Measurements from ENCODE around the gene CNGB1. TPM values are rescaled to one million over a fixed set of nuclear protein-coding genes. Genes with fewer than 3 reads are reported as not detected.

The CNGB1 gene
- total RNA-seq, 1 donor: not detected

DNA sequence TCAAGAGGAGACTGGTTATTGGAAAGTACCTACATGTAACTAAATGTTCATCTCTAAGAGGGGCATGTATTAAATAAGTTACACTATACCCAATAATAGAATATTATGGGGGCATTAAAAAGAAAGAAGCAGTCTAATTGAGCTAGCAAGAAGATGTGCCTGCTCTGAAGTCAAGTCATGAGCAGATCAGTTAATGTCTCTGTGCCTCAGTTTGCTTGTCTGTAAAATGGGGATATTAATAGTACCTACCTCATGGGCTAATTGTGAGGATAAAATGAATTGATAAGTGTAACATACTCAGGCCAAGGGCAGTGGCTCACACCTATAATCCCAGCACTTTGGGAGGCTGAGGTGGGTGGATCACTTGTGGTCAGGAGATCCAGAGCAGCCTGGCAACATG lies 3.0 kb downstream of the CNGB1 start:
- no peak for DNase-seq (ENCODE audit: low read depth)
- TF ChIP-seq, protein P1, sequence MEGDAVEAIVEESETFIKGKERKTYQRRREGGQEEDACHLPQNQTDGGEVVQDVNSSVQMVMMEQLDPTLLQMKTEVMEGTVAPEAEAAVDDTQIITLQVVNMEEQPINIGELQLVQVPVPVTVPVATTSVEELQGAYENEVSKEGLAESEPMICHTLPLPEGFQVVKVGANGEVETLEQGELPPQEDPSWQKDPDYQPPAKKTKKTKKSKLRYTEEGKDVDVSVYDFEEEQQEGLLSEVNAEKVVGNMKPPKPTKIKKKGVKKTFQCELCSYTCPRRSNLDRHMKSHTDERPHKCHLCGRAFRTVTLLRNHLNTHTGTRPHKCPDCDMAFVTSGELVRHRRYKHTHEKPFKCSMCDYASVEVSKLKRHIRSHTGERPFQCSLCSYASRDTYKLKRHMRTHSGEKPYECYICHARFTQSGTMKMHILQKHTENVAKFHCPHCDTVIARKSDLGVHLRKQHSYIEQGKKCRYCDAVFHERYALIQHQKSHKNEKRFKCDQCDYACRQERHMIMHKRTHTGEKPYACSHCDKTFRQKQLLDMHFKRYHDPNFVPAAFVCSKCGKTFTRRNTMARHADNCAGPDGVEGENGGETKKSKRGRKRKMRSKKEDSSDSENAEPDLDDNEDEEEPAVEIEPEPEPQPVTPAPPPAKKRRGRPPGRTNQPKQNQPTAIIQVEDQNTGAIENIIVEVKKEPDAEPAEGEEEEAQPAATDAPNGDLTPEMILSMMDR (IDR thresholded peaks at IDR 0.05; ENCODE audit: insufficient read depth, low read depth, low read length): no peak
- H3K4me3 ChIP-seq (ENCODE audit: low read depth, low read length): no peak overlapping the region

DNA sequence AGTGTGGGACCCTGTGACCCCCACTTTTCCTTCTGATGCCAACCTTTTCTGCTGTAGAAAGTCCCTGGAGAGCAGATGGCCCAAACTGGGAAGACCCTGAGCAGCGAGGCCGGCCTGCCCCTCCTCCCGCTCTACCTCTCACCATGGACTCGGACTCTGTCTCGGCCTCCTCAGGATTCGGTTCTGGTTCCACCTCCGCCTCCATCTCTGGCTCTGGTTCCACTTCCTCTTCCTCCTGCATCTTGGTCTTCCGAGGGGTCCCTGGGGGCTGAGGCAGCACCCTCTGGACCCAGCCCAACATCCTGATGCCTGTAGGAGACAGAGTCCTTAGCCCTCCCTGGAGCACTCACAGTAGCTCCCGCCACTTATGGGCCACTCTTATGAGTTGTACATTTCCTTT lies 3.9 kb downstream of the CNGB1 start:
- H3K4me3 ChIP-seq (ENCODE audit: low read depth, low read length): no peak overlapping the region
- DNase-seq (ENCODE audit: low read depth): no peak
- TF ChIP-seq, protein P1 (IDR thresholded peaks at IDR 0.05; ENCODE audit: insufficient read depth, low read depth, low read length): no peak

DNA sequence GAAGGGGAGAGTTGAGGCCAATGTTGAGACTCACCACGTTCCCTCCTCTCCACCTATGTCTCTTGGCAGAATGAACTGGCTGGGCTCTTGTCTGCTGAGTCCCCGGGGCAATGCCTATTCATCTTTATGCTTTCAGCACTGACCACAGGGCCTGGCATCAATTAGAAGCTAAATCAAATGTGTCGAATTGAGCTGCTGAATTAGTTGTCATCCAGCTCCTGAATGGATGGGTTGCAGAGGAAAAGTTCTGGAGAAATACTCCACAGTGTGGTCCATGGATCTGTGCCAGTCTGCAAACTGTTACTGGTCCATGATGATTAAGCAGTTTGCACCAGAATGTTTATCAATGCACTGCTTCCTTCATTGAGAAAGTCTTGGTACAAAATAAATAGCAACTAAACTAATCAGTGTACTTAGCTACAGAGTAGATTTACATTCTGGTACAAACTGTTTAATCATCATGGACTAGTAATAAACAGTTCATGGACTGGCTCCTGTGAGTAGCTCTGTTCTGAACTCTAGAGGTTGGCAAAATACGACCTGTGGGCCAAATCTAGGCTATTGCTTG lies 4.6 kb downstream of the CNGB1 start:
- DNase-seq (ENCODE audit: low read depth): no peak

DNA sequence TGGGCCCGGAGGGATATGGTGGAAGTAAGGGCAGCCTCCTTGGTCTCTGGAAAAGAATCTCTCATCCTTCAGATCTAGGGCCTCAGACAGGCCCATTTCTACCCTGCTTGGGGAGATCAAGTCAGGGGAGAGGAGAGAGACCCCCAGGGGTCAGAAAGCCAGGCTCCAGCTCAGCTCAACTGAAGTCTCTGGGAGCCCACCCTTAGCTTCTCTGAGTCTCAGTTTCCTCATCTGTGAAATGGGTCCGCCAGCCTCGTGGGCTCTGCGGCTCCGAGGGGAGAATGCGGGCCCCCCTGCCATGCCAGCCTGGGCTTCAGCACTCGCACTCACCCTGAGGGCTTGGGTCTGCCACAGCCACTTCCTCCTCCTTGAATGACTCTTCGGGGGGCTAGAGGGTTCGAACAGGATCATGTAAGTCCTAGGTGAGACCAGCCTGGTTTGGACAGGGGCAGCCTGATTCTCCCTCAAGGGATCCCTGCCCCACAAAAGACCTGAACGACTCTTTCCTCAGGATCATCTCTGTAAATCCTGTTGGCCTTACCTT lies 6.7 kb downstream of the CNGB1 start:
- no peak for DNase-seq (ENCODE audit: low read depth)
- no peak overlapping the region for H3K4me3 ChIP-seq (ENCODE audit: low read depth, low read length)
- TF ChIP-seq, protein P1 (IDR thresholded peaks at IDR 0.05; ENCODE audit: insufficient read depth, low read depth, low read length): no peak

More for the DNA sequence above, 4.6 kb downstream of the CNGB1 start:
- H3K4me3 ChIP-seq (ENCODE audit: low read depth, low read length): no peak overlapping the region
- TF ChIP-seq, protein P1 (IDR thresholded peaks at IDR 0.05; ENCODE audit: insufficient read depth, low read depth, low read length): no peak

DNA sequence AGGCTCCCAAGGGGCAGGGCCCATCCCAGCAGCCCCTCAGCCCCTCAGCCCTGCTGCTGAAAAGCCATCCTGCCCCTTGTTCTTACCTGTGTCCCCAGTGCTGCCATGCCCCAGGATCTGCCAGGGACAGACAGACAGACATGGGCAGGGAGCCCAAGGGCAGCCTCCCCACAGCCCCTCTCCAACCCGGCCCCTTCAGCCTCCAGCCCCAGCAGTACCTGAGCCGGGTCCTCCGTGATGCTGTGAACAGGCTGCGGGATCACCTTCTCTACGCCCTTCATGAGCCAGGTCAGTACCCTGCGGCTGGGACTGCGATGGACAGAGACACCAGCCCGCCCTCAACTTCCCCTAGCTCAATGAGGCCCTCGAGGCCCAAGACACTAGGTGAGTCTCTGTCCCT lies 8.2 kb downstream of the CNGB1 start:
- TF ChIP-seq, protein P1 (IDR thresholded peaks at IDR 0.05; ENCODE audit: insufficient read depth, low read depth, low read length): no peak
- no peak for DNase-seq (ENCODE audit: low read depth)
- H3K4me3 ChIP-seq (ENCODE audit: low read depth, low read length): no peak overlapping the region

DNA sequence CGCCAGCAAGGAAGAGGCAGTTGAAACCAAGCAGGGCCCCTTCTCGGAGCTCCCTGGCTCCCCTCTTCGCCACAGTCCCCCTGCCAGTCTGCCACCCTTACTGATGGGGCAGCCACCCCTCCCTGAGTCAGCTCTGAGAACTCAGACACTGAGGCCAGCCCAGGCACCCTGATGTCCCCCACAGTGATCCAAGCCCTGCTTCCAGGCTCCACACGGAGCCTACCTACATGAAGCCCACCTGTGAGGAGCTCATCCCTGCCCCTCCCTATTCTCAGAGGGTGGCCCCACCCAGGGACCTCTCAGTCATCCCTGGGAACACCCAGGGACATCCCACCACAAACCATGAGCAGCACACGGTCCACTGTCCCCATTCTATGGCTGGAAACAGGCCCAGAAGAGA lies 8.9 kb downstream of the CNGB1 start:
- no peak overlapping the region for H3K4me3 ChIP-seq (ENCODE audit: low read depth, low read length)
- TF ChIP-seq, protein P1 (IDR thresholded peaks at IDR 0.05; ENCODE audit: insufficient read depth, low read depth, low read length): no peak
- DNase-seq (ENCODE audit: low read depth): no peak

DNA sequence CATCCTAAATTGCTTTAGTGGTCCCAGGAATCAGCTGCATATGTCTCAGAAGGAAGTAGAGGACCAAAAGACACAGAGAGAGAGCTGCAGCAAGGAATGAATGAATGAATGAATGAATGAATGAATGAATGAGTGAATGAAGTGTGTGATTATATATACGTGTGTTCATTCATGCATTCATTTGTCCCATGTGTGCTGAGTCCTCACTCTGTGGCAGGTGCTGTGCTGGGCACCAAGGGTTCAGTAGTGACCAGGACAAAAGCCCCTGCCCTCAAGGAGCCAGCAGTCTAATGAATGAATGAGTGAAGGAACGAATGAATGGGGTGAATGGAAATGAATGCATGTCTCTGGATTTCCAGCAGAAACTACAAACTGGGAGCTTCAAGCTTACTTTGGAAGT lies 9.4 kb downstream of the CNGB1 start:
- TF ChIP-seq, protein P1 (IDR thresholded peaks at IDR 0.05; ENCODE audit: insufficient read depth, low read depth, low read length): no peak
- H3K4me3 ChIP-seq (ENCODE audit: low read depth, low read length): no peak overlapping the region
- no peak for DNase-seq (ENCODE audit: low read depth)
